Measurements from ENCODE around the gene GTF2IRD1.

- TF ChIP-seq POLR2AphosphoS5 (IDR thresholded peaks at IDR 0.05; ENCODE audit: low read depth), result no peak
- no peak for TF ChIP-seq CTCF (conservative IDR thresholded peaks at IDR 0.05; ENCODE audit: low read depth in 2 of 2)
- no peak for TF ChIP-seq EZH2phosphoT487 (IDR thresholded peaks at IDR 0.05; ENCODE audit: unreplicated experiment)
- TF ChIP-seq EZH2 (IDR thresholded peaks at IDR 0.05; ENCODE audit: low read depth, unreplicated experiment), result no peak
- TF ChIP-seq ZNF114 (CRISPR knock-in tag; IDR thresholded peaks at IDR 0.05), result no peak
- no peak for TF ChIP-seq STAT1 (IDR thresholded peaks at IDR 0.05; ENCODE audit: unreplicated experiment)
These were observed 65.7 kb downstream of the GTF2IRD1 start for GRCh38 chr7:74519395-74519794.
